NCI-H446 treated with DMSO at 0.1 percent for 48 hours (cell line): Measurements from ENCODE around the gene IL4I1.

Experiments used
- DNase-seq: peaks from one replicate; lab custom pipeline; 2025; lab: John Stamatoyannopoulos, UW

Gene IL4I1

DNA sequence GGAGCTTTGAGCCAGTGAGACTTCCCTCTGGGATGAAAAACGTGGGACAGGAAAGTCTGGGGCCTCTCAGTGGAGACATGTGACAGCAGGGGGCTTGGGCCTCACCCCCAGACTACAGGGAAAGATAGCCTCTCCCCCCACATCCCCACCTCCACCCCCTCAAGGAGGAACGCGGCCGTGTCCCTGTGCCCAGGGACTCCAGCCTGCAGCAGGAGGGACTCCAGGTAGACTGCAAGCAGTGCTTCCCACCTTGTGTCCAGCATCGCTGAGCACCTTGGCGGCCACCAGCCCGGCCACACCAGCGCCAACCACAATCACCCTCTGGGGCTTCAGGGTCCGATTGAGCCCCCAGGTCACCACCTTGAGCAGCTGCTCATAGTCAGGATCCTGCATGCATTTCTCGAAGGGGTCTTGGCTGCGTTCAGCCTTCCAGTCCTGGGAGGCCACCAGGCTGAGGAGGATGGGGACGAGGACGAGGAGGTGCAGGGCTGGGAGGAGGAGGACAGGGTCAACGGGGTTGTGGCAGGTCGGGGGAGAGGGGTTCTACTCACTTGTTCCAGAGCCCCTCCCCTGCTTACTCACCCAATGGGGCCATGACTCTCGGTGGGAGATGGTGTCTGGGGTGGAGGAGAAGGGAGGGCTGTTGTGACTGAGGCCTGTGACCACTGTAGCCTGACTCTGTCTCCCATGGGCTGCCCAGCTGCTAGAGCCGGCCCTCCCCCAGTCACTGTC is 955 bp downstream of the IL4I1 start:
- DNase-seq, result no peak

DNA sequence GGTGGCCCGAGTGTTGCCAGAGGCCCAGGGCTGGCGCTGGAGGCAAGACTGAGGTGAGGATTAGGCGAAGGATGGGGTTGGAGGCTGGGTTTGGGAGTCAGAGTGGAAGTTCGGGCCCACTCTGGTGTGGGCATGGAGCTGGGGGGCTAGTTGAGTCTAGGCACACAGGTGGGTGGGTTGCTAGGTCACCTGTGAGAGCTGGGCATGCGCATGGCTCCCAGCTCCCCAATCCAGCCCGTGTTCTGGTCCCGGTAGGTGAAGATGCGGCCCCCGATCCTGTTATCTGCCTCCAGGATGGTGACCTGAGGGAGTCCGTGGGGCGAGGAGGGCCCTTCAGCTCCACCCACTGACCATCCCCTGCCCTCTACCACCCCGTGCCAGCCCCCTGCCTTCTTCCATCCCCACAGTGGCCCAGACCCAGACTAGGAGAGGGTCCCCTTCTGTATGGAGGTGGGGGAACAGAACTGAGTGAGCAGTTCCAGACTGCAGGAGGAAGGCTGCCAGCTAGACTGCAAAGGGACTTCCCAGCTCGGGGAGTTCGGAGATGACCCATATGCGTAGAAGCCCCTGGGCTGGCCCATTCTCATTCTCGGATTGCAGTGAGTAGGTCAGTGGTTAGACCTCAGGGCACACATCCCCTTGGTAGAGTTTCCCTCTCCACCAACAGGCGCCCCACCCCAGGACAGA is 1.7 kb downstream of the IL4I1 start:
- DNase-seq, result no peak

DNA sequence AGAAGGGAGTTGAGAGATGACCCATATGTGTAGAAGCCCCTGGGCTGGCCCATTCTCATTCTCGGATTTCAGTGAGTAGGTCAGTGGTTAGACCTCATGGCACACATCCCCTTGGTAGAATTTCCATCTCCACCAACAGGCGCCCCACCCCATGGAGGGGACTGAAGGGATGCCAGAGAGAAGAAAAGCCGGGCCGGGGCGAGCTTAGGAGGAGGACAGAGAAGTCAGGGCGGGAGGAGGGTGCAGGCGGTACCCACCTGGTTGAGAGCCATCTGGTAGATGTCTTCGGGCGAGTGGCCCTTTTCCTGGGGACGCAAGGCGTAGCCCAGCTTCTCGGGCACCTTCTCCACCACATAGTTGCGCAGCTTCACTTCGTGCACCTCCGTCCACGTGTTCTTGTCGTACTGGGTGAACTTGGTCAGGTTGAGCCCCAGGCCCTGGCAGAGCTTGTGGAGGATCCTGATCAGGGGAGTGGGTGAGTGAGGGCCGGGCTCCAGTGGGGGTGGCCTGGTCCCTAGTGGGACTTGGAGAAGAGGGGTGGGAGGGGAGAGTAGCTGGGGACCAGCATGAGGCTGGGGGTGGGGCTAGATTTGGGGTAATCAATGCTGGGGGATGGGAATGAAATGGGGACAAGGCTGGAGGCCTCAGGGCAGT is 2.5 kb downstream of the IL4I1 start:
- DNase-seq, result no peak

DNA sequence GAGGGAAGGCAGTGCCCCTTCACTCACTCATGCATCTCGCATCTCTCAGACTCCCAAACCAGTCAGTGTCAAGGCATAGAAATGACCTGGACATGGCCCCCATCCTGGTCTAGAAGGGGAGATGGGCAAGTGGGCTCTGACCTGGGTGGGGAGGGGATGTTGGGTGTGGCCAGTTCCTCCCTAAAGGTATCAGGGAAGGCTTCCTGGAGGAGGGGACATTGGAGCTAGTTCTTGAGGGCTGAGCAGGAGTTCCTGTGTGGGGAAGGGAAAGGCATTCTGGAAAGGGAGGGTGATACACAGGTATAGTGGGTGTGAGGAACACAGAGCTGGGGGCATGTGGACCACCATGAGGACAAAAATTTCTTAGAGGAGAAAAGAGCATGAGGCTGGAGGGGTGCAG is 4.0 kb downstream of the IL4I1 start:
- no peak for DNase-seq

DNA sequence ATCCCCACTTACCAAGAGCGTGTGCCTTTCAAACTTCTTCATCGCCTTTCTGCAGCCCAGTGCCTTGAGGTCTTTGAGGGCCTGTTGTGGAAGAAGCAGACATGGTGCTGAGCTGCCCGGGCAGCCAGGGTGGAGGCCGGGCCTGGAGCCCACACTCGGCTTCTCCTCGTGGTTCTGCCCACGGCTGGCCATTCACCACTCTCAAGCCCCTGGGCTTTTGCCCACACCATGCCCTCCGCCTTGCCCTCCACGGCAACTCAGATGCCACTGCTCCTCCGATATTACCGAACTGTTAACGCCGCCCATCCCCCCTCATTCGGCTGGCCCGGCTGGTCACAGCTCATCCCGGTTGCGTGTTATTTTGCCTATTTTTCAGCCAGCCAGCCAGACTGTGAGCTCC is 5.3 kb downstream of the IL4I1 start:
- DNase-seq, result no peak

DNA sequence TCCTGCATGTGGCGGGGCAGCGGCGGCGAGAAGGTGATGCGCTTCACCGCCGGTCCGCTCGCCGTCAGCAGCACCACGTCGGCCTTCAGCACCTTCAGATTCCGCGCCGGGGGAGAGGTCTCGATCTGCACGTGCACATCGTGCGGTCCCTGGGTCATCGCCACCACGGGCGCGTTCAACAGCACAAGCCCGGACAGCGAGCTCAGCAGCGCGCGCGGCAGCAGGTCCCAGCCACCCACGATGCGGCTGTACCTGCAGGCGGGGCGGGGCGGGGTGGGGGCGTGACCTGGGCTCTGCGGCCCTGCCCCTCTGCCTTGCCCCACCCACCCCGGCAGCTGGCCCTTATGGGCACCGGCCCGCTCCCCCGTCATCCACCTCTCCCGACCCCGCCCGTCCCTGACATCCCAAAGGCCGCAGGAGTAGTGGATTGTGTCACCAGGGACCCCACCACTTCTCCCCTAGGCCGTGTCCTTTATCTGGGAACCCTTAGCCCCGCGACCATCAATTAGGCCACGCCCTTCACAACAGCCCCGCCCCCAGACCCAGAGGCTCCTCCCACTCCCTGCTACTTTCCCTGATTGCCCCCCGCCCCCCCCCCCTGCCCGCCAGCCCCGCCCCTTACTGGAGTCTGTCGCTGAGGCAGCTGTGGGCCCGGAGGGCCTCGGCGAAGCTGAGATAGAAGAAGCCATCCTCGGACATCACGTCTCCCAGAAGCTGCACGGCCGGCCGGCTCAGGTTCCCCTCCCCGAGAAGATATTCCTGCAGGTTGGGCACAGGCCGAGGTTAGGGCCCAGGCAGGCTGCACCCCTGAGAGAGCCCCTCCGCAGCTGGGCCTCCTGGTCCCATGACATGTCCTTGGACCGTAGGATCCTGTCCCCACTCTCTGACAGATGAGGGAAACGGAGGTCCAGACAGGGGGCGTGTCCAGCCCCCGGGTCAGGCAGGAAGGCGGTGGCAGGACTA is 6.1 kb downstream of the IL4I1 start:
- no peak for DNase-seq

DNA sequence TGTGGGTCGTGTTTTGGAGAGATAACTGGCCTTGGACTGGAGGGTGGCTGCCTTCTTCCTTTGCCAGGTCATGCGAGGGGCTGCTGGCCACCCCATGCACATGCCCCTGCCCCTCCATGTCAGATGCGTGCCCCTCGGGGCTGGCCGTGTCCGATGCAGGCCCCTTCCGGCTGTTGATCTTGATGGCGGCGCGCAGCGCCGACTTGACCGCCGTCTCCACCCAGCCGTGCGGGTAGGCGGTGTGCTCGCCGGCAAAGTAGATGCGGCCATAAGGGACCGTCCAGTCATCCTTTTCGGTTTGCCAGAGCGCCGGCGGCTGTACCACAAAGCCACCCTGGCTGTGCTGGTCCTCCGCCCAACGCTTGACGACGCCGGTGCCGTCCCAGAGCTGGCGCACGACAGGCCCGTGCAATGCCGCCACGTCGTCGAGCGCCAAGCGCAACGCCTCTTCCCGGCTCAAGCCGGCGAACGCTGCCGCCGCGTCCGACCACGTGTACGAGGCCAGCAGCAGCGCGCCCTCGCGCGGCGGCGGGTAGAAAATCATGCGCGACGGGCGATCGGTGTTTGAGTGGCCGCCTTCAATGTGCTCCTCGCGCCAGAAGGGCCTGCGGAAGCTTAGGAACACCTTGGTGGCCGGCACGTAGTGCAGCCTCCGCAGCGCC is 6.9 kb downstream of the IL4I1 start:
- DNase-seq, result no peak

DNA sequence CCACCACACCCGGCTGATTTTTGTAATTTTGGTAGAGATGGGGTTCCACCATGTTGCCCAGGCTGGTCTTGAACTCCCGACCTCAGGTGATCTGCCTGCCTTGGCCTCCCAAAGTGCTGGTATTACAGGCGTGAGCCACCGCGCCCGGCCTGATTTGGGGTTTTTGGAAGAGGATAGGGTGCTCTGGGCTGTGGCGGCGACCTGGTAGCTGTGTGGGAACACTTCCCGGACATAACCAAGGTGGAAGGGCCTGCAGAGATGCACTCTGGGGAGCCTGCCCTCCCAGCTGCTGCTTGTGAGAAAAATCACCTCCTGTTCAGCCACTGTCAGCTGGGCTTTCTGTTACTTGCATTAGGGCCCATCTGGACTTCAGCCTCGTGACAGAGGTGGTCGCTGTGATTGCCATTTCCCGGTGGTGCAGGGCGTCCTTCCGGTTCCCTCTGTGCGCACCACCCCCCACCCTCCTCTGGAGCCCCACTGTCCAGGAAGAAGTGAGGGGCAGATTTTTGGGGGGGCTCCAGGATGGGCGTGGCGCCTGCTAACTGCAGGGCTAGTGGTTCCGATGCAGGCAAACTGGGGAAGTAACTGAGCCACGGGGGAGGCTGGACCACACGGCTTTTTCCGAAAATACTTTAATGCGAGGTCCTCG is 7.5 kb downstream of the IL4I1 start:
- no peak for DNase-seq

DNA sequence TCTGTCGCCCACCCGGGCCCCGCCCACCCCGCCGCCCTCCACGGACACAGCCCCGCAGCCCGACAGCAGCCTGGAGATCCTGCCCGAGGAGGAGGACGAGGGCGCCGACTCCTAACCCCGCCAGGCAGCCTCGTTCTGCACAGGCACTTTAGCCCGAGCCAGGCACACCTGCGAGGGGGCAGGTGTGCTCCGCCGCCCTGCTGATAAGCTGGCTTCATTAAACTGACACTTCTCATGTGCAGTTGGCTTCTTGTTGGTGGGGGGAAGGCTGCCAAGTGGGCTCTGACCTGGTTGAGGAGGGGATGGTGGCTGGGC is 8.2 kb downstream of the IL4I1 start:
- DNase-seq, result no peak

DNA sequence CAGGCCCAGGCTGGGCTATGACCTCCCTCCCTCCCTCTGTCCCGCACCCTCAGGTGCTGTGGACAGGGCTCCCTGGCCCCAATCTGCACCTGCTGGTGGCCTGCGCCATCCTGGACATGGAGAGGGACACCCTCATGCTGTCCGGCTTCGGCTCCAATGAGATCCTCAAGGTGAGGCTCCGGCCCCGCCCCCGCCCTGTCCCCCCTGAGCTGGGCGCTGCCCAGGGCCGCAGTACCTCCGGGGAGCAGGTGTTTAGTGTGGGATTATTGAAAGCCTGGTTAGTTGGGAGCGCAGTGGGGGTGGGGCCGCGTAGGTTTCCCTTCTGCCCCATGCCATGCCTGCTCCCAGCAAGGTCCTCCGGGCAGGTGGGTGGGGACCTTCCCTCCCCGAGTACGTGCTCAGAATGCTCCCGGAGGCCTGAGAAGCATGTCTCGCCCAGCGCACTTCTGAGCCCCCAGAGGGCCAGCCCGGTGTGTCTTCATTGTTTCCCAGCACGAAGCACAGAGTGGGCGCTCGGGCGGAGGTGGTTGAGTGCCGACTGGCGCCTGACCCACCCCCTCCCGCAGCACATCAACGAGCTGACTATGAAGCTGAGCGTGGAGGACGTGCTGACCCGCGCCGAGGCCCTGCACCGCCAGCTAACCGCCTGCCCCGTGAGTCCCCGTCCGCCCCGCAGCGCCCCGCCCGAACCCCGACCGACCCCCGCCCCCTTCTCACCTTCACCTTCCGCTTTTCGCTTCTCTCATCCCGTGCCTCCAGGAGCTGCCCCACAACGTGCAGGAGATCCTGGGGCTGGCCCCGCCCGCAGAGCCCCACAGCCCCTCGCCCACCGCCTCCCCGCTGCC is 8.8 kb downstream of the IL4I1 start:
- no peak for DNase-seq

DNA sequence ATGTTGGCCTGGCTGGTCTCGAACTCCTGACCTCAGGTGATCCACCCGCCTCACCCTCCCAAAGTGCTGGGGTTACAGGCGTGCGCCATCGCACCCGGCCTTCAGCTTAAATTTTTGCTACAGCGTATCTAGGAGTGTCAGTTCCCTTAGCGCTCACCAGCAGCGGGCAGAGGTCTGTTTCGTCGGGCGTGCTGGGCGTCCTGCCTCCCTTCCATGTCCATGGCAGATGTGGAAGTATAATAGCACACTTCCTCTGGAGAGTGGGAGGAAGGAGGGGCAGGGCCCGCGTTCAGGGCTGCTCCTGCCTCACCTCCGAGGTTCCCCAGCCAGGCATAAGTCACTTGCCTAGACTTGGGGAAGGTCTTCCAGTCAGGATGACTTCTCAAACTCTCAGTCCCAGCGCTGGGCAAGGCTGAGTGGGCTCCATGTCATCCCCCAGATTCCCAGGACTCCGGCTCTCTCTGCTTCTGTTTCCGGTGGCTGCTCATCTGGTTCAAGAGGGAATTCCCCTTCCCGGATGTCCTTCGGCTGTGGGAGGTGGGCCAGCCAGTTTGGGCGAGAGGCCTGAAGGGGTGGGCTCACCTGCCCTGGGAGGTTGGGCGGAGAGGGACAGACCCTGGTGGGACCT is 9.5 kb downstream of the IL4I1 start:
- no peak for DNase-seq

DNA sequence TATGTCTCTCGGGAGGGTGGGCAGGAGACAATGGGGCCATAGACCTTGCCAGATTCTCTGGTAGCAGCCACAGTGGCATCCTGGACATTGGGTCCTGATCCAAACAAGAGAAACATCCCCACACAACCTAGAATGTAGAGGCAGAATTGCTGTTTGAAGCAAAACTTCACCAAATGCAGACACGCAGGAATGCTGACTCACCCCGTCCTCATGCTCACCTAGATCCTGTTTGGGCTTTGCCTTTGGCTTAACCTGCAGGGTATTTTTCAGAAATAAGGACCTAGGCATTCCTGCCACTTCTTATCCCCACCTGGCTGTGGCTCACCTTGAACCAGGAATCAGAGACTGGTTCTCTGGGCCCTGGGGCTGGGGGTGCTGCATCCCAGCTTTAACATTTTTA is 11.9 kb downstream of the IL4I1 start:
- DNase-seq, result no peak

DNA sequence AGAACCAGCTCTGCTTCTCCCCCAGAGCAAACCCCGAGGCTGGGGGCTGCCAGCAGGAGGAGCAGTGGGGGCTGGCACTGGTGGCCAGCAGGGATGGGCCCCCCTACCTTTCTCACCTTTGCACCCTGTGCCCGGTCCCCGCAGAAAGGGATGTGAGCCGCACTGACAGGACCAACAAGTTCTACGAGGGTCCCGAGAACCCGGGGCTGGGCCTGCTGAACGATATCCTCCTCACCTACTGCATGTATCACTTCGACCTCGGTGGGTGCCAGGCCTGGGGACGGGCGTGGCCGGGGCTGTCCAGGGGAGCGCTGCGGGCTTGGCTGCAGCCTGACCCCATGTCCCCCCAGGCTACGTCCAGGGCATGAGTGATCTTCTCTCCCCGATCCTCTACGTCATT is 12.6 kb downstream of the IL4I1 start:
- DNase-seq, result no peak

DNA sequence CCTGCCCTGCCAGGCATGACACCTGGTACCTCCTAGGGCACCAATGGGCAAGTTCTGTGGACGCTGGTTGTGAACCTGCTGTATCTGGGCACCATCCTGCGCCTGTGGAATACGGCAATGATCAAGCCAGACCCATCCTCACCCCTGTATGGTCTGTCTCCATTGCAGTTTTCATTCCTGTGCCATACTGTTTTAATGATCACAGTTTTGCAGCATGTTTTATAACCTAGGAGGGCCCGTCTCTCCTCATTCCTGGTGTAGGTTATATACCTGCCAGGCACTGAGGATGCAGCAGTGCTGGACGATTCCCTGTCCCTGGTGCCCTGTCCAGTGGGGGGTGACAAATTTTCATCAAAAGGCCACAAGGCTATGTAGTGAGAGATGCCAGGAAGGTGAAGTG is 13.6 kb downstream of the IL4I1 start:
- DNase-seq, result no peak

DNA sequence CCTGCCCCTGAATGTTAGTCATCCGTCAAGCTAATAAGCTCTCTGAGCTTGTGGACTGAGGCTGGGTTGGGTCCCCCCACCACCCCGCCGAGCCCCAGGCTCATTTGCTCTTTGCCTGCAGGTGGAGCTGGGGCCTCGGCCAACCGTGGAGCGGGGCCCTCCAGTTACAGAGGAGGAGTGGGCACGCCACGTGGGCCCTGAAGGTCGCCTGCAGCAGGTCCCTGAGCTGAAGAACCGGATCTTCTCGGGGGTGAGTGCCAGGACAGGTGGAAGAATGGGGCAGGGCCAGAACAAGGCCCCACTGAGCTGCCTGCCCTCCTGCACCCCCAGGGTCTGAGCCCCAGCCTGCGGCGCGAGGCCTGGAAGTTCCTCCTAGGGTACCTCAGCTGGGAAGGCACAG is 14.0 kb downstream of the IL4I1 start:
- DNase-seq, result no peak

DNA sequence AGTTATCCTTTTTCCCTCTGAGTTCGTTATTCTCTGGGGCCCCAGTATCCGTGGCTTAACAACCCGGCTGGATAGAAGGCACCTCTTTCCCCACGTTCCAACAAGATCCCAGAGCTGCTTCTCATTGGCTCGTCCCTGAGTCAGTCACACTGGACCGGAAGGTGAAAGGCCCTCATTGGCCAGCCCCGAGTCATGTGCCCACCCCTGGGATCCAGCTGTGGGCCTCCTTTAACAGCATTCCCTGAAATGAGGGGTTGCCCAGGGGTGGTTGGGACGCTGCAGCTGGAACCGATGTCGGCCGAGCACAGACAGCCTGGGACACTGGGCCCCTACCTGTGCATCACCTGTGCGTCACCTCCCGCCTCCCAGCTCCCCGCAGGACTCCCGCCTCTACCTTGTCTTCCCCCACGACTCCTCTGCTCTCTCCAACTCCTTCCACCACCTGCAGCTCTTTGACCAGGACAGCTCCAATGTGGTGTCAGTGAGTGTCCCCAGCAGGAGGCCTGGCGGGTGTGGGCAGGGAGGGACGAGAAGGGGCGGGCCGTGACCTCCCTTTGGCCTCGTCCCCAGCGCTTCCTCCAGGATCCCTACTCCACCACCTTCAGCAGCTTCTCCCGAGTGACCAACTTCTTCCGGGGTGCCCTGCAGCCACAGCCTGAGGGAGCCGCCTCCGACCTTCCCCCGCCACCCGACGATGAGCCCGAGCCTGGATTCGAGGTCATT is 14.9 kb downstream of the IL4I1 start:
- no peak for DNase-seq

DNA sequence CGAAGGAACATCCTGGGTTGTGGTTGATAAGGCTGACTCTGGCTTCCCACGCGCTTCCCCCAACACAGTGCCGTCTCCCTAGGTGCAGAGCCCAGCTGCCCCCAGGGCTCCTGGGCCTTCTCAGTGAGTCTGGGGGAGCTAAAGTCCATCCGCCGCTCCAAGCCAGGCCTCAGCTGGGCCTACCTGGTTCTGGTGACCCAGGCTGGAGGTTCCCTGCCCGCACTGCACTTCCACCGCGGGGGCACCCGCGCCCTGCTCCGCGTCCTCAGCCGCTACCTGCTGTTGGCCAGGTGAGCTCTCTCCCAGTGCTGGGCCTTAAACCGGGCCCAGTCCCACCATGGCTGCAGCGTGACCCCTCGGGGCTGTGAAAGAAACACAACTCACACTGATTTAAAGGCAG is 15.5 kb downstream of the IL4I1 start:
- no peak for DNase-seq

DNA sequence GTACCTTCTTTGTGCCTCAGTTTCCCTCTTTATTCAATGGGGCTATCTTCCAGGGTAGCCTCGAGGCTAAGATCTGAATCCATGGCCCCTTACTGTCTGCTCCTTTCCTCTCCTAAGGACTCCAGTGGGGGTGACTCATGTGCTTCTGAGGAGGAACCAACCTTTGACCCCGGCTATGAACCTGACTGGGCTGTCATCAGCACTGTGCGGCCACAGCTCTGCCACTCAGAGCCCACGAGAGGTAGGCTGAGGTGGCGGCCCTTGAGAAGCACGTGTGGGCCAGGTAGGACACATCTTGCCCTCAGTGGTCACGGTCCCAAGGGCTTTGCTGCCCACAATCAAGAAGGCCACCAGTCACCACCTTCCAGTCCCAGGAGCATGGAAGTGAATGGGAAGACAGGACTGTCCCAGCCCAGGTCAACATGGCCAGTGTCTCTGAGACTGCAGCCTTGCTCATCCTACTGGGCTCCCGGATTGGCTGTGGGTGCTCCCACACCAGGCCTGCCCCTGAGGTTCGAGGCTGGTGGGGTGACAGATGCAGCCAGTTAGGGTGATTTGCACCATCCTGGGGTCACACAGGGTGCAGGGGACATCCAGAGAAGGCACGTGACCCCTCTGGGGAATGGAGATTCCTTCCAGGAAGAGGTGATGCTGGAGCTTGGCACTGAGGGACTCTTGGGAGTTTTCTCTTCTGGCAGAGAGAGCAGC is 16.4 kb downstream of the IL4I1 start:
- DNase-seq, result no peak
